Esophagus squamous epithelium (tissue), 4 donors: ENCODE measurements around the gene ZNF709.
"Not testable (repeated sequence)": the region's sequence is repeated elsewhere in the genome, so short reads cannot be mapped to it uniquely, and the experiment has no call there.

Experiments
- POLR2A ChIP-seq, 4 donors: fragments of 450-650 bp; IDR thresholded peaks; one replicate each; pipeline ENCODE4 v1.6.1; 2017; ENCODE audit warnings: antibody characterized with exemption in 4 of 4, mild to moderate bottlenecking in 4 of 4, moderate library complexity in 3 of 4
- TF ChIP-seq, protein P1 (sequence below), 6 experiments: fragments of 450-650 bp in 4 of 6; fragments of 200-600 bp in 2 of 6; sonication (generic) in 2 of 6; IDR thresholded peaks; one replicate each; pipeline ENCODE4 v1.5.1; 2016 to 2019; ENCODE audit warnings: antibody characterized with exemption in 6 of 6, mild to moderate bottlenecking in 4 of 6, moderate library complexity in 4 of 6

DNA sequence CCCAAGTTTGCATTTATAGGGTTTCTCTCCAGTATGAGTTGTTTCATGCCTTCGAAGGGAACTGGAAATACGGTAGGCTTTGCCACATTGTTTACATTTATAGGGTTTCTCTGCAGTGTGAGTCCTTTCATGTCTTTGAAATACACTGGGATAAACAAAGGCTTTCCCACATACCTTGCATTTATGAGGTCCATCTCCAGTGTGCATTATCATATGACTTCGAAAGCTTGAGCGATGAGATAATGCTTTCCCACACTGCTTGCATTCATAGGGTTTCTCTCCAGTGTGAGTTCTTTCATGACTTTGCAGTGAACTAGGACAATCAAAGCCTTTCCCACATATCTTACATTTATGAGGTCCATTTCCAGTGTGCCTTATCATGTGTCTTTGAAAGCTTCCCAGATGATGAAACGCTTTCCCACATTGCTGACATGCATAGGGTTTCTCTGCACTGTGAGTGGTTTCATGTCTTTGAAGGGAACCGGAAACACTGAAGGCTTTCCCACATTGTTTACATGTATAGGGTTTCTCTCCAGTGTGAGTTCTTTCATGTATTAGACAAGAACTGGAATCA lies 53.8 kb downstream of the ZNF709 start:
- TF ChIP-seq, protein P1, sequence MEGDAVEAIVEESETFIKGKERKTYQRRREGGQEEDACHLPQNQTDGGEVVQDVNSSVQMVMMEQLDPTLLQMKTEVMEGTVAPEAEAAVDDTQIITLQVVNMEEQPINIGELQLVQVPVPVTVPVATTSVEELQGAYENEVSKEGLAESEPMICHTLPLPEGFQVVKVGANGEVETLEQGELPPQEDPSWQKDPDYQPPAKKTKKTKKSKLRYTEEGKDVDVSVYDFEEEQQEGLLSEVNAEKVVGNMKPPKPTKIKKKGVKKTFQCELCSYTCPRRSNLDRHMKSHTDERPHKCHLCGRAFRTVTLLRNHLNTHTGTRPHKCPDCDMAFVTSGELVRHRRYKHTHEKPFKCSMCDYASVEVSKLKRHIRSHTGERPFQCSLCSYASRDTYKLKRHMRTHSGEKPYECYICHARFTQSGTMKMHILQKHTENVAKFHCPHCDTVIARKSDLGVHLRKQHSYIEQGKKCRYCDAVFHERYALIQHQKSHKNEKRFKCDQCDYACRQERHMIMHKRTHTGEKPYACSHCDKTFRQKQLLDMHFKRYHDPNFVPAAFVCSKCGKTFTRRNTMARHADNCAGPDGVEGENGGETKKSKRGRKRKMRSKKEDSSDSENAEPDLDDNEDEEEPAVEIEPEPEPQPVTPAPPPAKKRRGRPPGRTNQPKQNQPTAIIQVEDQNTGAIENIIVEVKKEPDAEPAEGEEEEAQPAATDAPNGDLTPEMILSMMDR (IDR thresholded peaks at IDR 0.05) = not testable (repeated sequence)
- TF ChIP-seq POLR2A (IDR thresholded peaks at IDR 0.05) = not testable (repeated sequence)
